Fibroblast of the conjunctiva (primary cell): Measurements from ENCODE around the gene MIA2.
"Not testable (repeated sequence)": the region's sequence is repeated elsewhere in the genome, so short reads cannot be mapped to it uniquely, and the experiment has no call there.

Experiments
- DNase-seq: peaks from one replicate; pipeline ENCODE4 v3.0.0-alpha.2; 2010; ENCODE audit warnings: low read depth

Gene MIA2

GRCh38 chr14:39267608-39268005 is 33.9 kb downstream of the MIA2 start:
- DNase-seq = no peak

DNA sequence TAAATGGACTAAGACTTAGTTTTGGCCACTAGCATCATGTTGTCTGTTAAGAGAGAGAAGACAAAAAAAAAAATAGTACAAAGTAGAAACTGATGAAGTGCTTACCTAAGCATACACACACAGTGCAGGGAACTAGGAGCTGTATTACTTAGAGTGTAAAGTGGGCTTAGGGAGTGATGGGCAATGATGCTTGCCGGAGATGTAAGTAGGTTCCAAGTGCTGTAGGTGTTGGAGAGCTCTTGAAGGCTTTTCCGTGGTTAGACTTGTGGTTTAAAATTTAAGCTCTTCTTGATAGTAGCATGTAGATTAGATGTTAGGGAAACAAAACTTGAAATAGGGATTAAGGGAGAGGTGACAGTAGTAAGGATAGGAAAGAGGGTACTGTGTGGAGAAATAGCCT is 34.7 kb downstream of the MIA2 start:
- DNase-seq = no peak

DNA sequence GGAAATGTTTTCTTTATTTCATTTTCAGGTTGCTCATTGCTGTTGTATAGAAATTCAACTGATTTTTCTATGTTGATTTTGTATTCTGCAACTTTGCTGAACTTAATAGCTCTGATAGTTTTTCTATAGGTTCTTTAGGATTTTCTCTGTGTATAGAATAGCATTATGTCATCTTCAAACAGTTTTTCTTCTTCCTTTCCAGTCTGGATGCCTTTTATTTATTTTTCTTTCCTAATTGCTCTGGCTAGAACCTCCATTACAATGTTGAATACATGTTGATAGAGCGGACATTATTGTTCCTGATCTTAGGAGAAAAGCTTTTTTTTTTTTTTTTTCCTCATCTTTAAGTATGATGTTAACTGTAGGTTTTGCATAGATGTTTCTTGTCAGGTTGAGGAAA is 39.2 kb downstream of the MIA2 start:
- DNase-seq = no peak

DNA sequence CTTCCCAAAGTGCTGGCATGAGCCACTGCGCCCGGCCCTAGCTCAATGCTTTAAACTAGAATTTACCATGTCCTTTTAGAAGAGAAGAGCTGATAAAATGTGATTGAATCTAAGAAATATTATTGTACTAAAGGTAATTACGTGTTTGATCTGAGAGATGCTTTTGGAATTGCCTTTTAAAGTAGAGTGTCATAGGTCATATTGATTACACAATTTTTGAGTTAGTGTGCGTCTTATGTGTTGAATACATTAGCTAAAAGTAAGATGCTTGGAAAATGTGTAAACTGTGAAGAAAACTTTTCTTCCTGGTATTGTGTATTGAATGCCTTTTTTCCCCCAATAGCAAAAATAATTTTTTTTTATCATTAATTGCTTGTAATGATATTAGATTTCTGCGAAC is 41.7 kb downstream of the MIA2 start:
- no peak for DNase-seq

GRCh38 chr14:39276005-39276404 is 42.3 kb downstream of the MIA2 start:
- no peak for DNase-seq

- no peak for DNase-seq
These were observed 42.9 kb downstream of the MIA2 start for GRCh38 chr14:39276579-39277114.

DNA sequence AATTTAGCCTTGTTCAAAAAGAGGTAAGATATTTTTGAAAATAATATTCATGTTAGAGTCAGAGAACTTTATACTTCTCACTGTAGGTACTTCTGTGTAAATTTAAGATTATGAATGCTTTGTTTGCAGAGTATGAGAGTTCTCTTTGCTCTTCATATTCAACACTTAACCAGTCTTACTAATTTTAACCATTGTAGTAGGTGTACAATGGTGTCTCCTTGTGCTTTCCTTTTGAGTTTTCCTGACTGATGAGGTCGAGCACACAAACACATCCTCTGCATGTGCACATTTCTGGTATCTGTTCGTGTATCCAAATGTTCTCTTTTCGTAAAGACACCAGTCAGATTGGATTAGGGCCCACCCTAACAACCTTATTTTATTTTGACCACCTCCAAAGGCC is 45.8 kb downstream of the MIA2 start:
- DNase-seq = no peak

DNA sequence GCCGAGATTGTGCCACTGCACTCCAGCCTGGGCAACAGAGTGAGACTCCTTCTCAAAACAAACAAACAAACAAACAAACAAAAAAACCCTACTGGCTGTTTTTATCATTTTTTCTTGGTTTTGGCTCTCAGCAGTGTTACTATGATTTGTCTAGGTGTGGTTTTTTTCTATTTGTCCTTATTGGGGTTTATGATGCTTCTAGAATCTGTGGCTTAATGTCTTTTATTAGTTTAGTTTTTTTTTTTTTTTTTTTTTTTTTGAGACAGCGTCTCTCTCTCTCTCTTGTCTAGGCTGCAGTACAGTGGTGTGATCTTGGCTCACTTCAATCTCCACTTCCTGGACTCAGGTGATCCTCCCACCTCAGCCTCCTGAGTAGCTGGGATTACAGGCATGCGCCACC is 47.0 kb downstream of the MIA2 start:
- not testable (repeated sequence) for DNase-seq

- DNase-seq = no peak
These were observed 55.8 kb downstream of the MIA2 start for GRCh38 chr14:39289523-39289922.

- DNase-seq = no peak
These were observed 58.0 kb downstream of the MIA2 start for GRCh38 chr14:39291701-39292100.

DNA sequence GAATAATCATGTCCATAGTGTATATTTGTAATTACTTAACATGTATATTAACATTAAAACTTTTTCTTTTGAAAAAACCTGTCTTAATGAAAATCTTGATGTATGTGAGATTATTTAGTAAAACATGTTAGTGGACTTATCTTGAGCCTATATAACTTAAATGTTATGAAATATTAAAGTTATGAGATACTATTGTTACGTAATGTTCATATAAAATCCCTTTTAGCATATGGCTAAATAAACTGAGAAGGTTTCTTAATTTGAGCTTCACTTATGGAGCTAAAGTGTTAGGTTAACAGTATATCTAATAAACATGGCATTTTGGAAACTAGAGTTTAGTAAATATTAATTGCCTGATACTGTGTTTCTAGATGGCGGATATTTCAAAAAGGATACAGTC is 59.9 kb downstream of the MIA2 start:
- DNase-seq = no peak

DNA sequence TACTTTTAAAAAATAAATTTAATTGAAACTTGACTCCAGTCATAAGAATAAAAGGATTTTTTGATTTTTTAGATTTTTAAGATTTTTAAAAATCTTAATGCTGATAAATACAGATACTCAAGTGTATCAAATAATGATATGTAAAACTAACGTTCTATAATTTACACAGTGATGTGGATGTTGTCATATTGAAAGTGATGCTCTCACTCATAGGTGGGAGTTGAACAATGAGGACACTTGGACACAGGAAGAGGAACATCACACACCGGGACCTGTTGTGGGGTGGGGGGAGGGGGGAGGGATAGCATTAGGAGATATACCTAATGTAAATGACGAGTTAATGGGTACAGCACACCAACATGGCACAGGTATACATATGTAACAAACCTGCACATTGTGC is 66.7 kb downstream of the MIA2 start:
- not testable (repeated sequence) for DNase-seq

GRCh38 chr14:39302124-39302810 is 68.6 kb downstream of the MIA2 start:
- no peak for DNase-seq

GRCh38 chr14:39303115-39303514 is 69.4 kb downstream of the MIA2 start:
- DNase-seq = no peak

- no peak for DNase-seq
These were observed 74.1 kb downstream of the MIA2 start for GRCh38 chr14:39307815-39308214.

DNA sequence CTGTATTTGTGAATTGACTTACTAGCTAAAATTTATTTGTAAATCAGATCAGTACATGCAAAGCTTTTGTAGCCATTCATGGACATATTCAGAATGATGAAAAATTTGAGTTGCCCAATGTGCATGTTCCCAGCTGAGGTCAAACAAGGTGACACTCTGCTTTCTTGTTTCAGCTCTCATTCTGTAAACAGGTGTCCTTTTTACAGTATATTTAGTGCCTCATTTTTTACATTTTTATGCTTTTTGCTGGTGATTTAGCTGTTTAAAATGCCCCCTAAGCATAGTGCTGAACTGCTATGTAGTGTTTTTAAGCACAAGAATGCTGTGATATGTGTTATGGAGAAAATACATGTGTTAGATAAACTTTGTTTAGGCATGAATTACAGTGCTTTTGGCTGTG is 76.3 kb downstream of the MIA2 start:
- no peak for DNase-seq

DNA sequence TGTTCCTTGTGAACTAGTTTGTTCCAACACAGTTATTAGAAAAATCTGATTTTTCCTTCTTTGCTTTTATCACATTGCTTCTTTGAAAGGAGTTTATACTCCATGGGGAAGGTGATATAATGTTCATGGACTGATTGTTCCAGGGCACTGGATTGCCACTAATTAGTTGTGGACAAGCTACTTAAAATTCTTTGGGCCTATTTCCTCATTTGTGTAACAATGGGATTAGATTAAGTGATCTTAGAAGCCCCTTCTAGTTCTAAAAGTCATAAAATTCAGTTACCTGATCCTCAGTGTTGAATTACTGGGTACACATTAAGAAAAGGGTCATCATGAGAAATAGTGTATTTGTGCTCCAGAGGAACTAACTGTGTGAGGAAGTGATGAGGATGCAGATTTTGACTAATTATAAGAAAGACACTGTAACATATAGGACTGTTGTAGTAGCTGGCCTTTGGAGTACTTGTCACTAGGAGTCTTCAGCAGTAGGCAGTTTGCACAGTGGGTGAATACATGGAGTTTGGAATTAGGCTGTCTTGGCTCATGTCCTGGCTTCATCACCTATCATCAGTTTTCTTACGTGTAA is 82.2 kb downstream of the MIA2 start:
- DNase-seq = no peak

GRCh38 chr14:39316830-39317553 is 83.3 kb downstream of the MIA2 start:
- DNase-seq = no peak

DNA sequence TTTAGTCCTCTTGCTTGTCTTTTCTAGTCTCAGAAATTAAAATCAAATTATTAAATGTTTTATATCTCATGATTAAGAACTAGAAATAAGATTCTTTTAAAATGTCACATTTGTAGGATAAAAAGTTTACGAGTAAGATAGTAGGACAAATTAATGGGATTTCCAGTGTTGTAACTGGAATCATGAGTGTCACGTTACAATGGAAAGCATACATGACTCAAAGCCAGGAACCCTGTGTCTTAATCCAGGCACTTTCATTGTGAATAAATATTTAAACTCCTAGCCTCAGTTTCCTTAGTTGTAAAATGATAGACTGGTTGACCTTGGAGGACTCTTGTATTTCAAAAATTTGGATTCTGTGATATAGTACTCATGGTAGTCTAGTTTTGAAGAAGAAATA is 84.9 kb downstream of the MIA2 start:
- no peak for DNase-seq

GRCh38 chr14:39319381-39319780 is 85.7 kb downstream of the MIA2 start:
- no peak for DNase-seq

GRCh38 chr14:39320318-39320717 is 86.6 kb downstream of the MIA2 start:
- peak; percentile 6 for DNase-seq

- no peak for DNase-seq
These were observed 89.1 kb downstream of the MIA2 start for GRCh38 chr14:39322807-39323206.

DNA sequence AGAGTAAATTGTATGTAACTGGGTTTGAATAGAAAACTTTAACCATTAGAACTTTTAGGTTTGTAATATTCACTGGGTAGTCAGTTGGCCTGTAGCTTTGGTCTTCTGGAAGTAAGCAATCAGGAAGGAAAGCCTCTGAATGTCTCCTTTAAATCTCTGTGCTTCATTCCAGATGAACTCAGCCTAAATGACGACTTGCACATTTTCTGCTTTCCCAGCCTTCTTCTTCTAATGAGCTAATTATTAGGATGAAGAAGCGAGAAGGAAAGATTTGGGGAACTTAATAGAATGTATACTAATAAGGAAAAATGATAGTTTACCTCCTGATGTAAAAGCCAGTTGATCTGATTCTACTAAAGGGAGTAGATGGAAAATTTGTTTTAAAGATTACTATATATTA is 90.4 kb downstream of the MIA2 start:
- DNase-seq = no peak
